IPS-20b (cell line): ENCODE measurements around the gene ADGRV1.

Experiments used
- H3K27ac ChIP-seq: one replicate; pipeline ENCODE4 v1.5.1; 2013; ENCODE audit warnings: low read length
- H3K27me3 ChIP-seq: 2 replicates; pipeline ENCODE4 v1.6.1; 2013; ENCODE audit warnings: mild to moderate bottlenecking, low read length, inconsistent platforms; ENCODE audit not compliant: insufficient read depth
- H3K36me3 ChIP-seq: 2 replicates; pipeline ENCODE4 v1.6.1; 2013; ENCODE audit warnings: low read depth, mild to moderate bottlenecking, inconsistent platforms, low read length, moderate library complexity; ENCODE audit not compliant: insufficient read depth
- H3K4me1 ChIP-seq: 2 replicates; pipeline ENCODE4 v1.6.1; 2013; ENCODE audit warnings: mild to moderate bottlenecking, control low read depth, inconsistent platforms, low read length, moderate library complexity; ENCODE audit not compliant: insufficient read depth
- H3K4me3 ChIP-seq: 2 replicates; pipeline ENCODE4 v1.5.1; 2013; ENCODE audit warnings: mild to moderate bottlenecking, low read length, inconsistent platforms
- H3K9ac ChIP-seq: 2 replicates; pipeline ENCODE4 v1.6.1; 2013; ENCODE audit warnings: low read depth, mild to moderate bottlenecking, inconsistent platforms, low read length, moderate library complexity
- H3K9me3 ChIP-seq: 2 replicates; pipeline ENCODE4 v1.6.1; 2013; ENCODE audit warnings: mild to moderate bottlenecking, low read depth, low read length, inconsistent platforms; ENCODE audit not compliant: insufficient read depth

ADGRV1 gene

GRCh38 chr5:90866333-90866732 lies 307.7 kb downstream of the ADGRV1 start:
- Histone ChIP-seq H3K27me3 (no peaks in the 10 kb centered on the region), H3K27ac (no peak overlapping the region), H3K4me1 (no peaks in the 10 kb centered on the region; the same call in 1 of the 2 replicates), H3K4me3 (no peak overlapping the region), H3K36me3 (peaks cover 46% of the 10 kb centered on the region; the same call in 1 of the 2 replicates), H3K9me3 (no peaks in the 10 kb centered on the region), H3K9ac (no peak overlapping the region)

- H3K4me1 ChIP-seq: no peaks in the 10 kb centered on the region; the same call in 1 of the 2 replicates
- no peak overlapping the region for H3K27ac ChIP-seq
- H3K4me3 ChIP-seq: no peak overlapping the region
- H3K36me3 ChIP-seq: peaks cover 41% of the 10 kb centered on the region; the same call in 1 of the 2 replicates
- no peaks in the 10 kb centered on the region for H3K27me3 ChIP-seq
- no peak overlapping the region for H3K9ac ChIP-seq
- H3K9me3 ChIP-seq: no peaks in the 10 kb centered on the region
Measured at GRCh38 chr5:90866915-90867731, 308.5 kb downstream of the ADGRV1 start.

- Histone ChIP-seq H3K36me3 (peaks cover 28% of the 10 kb centered on the region; the same call in 1 of the 2 replicates), H3K9me3 (no peaks in the 10 kb centered on the region), H3K9ac (no peak overlapping the region), H3K27me3 (no peaks in the 10 kb centered on the region), H3K27ac (no peak overlapping the region), H3K4me1 (no peaks in the 10 kb centered on the region; the same call in 1 of the 2 replicates), H3K4me3 (no peak overlapping the region)
Measured at GRCh38 chr5:90868799-90869198, 310.2 kb downstream of the ADGRV1 start.

GRCh38 chr5:90871391-90871991 lies 312.9 kb downstream of the ADGRV1 start:
- Histone ChIP-seq H3K9ac (no peak overlapping the region), H3K27ac (no peak overlapping the region), H3K27me3 (no peaks in the 10 kb centered on the region), H3K4me1 (peaks cover 5% of the 10 kb centered on the region; the same call in 1 of the 2 replicates), H3K4me3 (no peak overlapping the region), H3K36me3 (peaks cover 24% of the 10 kb centered on the region; the same call in 1 of the 2 replicates), H3K9me3 (no peaks in the 10 kb centered on the region)

- Histone ChIP-seq H3K4me1 (peaks cover 11% of the 10 kb centered on the region; the same call in 1 of the 2 replicates), H3K27ac (no peak overlapping the region), H3K27me3 (no peaks in the 10 kb centered on the region), H3K9ac (no peak overlapping the region), H3K4me3 (no peak overlapping the region), H3K9me3 (no peaks in the 10 kb centered on the region), H3K36me3 (peaks cover 17% of the 10 kb centered on the region; the same call in 1 of the 2 replicates)
Measured at GRCh38 chr5:90873033-90873517, 314.5 kb downstream of the ADGRV1 start.

GRCh38 chr5:90874066-90874465 lies 315.5 kb downstream of the ADGRV1 start:
- no peak overlapping the region for H3K4me3 ChIP-seq
- no peak overlapping the region for H3K27ac ChIP-seq
- H3K9ac ChIP-seq: no peak overlapping the region
- H3K27me3 ChIP-seq: no peaks in the 10 kb centered on the region
- peaks cover 13% of the 10 kb centered on the region; the same call in 1 of the 2 replicates for H3K4me1 ChIP-seq
- H3K9me3 ChIP-seq: no peaks in the 10 kb centered on the region
- H3K36me3 ChIP-seq: peaks cover 18% of the 10 kb centered on the region; the same call in 1 of the 2 replicates

GRCh38 chr5:90875456-90875855 lies 316.9 kb downstream of the ADGRV1 start:
- peaks cover 13% of the 10 kb centered on the region; the same call in 1 of the 2 replicates for H3K4me1 ChIP-seq
- no peak overlapping the region for H3K4me3 ChIP-seq
- H3K9ac ChIP-seq: no peak overlapping the region
- H3K9me3 ChIP-seq: no peaks in the 10 kb centered on the region
- H3K36me3 ChIP-seq: peaks cover 8% of the 10 kb centered on the region; the same call in 1 of the 2 replicates
- H3K27me3 ChIP-seq: no peaks in the 10 kb centered on the region
- no peak overlapping the region for H3K27ac ChIP-seq

GRCh38 chr5:90876366-90876765 lies 317.8 kb downstream of the ADGRV1 start:
- Histone ChIP-seq H3K27me3 (no peaks in the 10 kb centered on the region), H3K4me1 (peaks cover 13% of the 10 kb centered on the region; the same call in 1 of the 2 replicates), H3K9me3 (no peaks in the 10 kb centered on the region), H3K27ac (no peak overlapping the region), H3K9ac (no peak overlapping the region), H3K36me3 (peaks cover 8% of the 10 kb centered on the region; the same call in 1 of the 2 replicates), H3K4me3 (no peak overlapping the region)

GRCh38 chr5:90877049-90877448 lies 318.5 kb downstream of the ADGRV1 start:
- H3K9ac ChIP-seq: no peak overlapping the region
- no peak overlapping the region for H3K4me3 ChIP-seq
- no peak overlapping the region for H3K27ac ChIP-seq
- no peaks in the 10 kb centered on the region for H3K9me3 ChIP-seq
- peaks cover 20% of the 10 kb centered on the region; the same call in 1 of the 2 replicates for H3K4me1 ChIP-seq
- H3K27me3 ChIP-seq: no peaks in the 10 kb centered on the region
- H3K36me3 ChIP-seq: peaks cover 8% of the 10 kb centered on the region; the same call in 1 of the 2 replicates

- Histone ChIP-seq H3K27ac (no peak overlapping the region), H3K4me3 (no peak overlapping the region), H3K27me3 (no peaks in the 10 kb centered on the region), H3K36me3 (peaks cover 8% of the 10 kb centered on the region; the same call in 1 of the 2 replicates), H3K9me3 (no peaks in the 10 kb centered on the region), H3K9ac (no peak overlapping the region), H3K4me1 (peaks cover 25% of the 10 kb centered on the region; the same call in 1 of the 2 replicates)
Measured at GRCh38 chr5:90878081-90878480, 319.5 kb downstream of the ADGRV1 start.

GRCh38 chr5:90878549-90879196 lies 320.1 kb downstream of the ADGRV1 start:
- H3K27ac ChIP-seq: peak overlapping the region; percentile 2
- no peaks in the 10 kb centered on the region for H3K27me3 ChIP-seq
- H3K9me3 ChIP-seq: no peaks in the 10 kb centered on the region
- H3K36me3 ChIP-seq: peaks cover 10% of the 10 kb centered on the region; the same call in 1 of the 2 replicates
- H3K9ac ChIP-seq: no peak overlapping the region
- H3K4me1 ChIP-seq: peaks cover 31% of the 10 kb centered on the region; the same call in 1 of the 2 replicates
- no peak overlapping the region for H3K4me3 ChIP-seq
